Retina (tissue), 1 donor: ENCODE measurements around the gene CRYGA.

Source experiments
- DNase-seq: peaks from one replicate; pipeline ENCODE4 v3.0.0-alpha.2; 2016

Gene CRYGA, protein sequence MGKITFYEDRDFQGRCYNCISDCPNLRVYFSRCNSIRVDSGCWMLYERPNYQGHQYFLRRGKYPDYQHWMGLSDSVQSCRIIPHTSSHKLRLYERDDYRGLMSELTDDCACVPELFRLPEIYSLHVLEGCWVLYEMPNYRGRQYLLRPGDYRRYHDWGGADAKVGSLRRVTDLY

GRCh38 chr2:208163489-208163888 lies at the start of gene CRYGA:
CRYGA (minus strand) TSS chr2:208163589; CDS start chr2:208163556, 33 bp downstream.
- DNase-seq = no peak

DNA sequence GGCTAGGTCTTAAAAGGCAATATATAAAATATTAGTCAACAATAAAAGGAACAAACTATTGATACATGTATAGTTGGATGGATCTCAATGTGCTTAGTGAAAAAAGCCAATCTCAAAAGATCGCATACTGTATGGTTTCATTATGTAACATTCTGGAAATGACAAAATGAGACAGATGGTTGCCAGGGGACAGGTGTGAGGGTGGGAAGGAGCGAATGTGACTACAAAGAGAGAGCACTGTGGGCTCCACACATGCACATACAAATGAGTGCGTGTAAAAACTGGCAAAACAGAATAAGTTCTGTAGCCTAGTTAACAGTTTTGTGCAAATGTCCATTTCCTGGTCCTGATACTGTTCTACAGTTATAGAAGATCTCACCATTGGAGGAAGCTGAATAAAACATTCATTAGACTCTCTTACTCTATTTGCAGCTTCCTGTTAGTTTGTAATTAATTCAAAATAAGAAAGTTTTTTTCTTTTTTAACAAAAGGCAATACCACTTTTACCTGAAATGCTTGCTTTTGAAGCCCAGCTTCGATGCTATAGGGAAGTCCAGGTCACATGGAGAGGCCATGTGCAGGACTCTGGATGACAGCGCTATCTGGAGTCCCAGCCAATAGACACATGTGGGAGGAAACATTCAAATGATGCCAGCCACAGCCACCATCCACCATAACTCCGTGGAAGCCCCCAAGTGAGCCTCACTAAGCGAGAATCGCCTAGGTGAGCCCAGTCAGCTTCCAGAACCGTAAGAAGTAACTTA lies 47.5 kb upstream of the CRYGA start:
- no peak for DNase-seq

- no peak for DNase-seq
These were observed 45.1 kb upstream of the CRYGA start for GRCh38 chr2:208208335-208209085.

GRCh38 chr2:208207769-208208168 lies 44.4 kb upstream of the CRYGA start:
- no peak for DNase-seq

DNA sequence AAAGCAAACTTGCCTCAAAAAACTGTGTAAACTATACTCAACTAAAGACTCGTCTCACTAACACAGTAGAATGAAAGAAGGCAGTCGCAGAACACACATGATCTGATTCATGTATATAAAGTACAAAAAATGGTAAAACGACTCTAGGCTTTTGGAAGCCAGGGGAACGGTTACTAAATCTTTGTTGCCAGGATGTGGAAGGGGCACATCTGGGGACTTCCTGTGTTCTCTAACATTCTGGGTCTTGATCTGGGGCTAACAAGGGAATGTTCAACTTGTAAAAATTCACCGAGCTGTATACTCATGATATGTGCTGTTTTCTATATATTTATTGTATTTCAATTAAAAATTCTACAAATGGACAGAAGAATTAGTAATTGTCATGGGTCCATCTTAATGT lies 40.8 kb upstream of the CRYGA start:
- no peak for DNase-seq

GRCh38 chr2:208195531-208195930 lies 32.1 kb upstream of the CRYGA start:
- DNase-seq = no peak

DNA sequence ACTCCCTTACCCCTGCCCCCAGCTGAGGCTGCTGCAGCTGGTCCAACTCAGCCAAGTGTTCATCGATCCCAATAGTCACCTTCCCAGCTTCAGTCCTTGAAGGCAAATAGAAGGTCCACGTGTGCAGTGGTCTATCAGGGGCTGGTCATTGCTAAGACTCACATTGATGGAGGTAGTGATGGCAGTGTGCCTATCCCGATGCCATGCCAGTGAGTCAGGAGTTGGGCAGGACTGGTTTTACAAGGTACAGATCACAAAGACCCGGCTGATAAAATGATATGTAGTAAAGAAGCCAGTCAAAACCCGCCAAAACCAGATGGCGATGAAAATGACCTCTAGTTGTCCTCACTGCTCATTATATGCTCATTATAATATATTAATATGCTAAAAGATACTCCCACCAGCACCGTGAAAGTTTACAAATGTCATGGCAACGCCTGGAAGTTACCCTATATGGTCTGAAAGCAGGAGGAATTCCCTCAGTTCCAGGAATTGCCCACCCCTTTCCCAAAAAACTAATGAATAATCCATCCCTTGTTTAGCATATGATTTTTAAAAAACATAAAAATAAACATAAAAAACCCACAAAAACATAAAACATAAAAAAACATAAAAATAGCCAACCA lies 29.3 kb upstream of the CRYGA start:
- DNase-seq = no peak

- DNase-seq = peak; percentile 71
These were observed 26.6 kb upstream of the CRYGA start, which contains the start of gene C2orf80 for GRCh38 chr2:208189810-208190503. C2orf80 (minus strand) TSS chr2:208190030; CDS start chr2:208186986, 3,044 bp downstream.

- no peak for DNase-seq
These were observed 25.9 kb upstream of the CRYGA start for GRCh38 chr2:208189069-208189809.

DNA sequence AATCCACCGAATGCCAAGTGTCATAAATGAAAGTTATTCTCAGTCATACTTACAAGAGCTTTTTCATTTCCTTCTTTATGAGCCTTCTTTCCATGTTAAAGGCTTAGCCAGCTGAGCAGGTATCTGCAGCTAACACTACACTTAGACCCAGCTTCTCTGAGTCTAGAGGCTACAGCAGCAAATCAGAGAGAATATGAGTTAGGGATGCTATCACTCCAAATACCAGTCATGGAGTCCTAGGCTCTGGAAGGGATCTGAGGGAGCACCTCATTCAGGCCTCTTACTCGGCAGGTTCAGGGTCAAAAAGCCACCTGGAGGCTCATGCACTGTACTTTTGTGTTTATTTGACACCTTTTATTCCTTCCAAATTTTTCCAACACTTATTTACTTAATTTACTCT lies 23.5 kb upstream of the CRYGA start:
- no peak for DNase-seq

DNA sequence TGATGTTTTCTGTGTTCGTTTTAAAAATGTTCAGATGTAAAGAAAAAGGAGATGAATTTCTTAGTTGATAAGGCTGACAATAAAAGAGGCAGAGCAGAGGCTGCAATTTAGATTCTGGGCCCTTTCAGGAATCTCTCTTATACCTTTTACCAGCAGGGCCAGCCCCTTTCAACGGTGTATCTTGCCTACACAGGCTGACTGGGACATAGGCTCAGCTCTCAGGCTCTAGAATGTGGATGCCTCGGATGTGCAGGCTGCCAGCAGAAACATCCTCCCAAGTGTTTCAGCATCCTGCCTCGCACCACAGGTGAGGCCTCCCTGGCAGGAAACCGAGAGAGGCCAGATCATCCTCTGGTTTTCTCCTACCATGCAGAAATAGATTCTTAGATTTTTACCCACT lies 23.1 kb upstream of the CRYGA start:
- DNase-seq = no peak

DNA sequence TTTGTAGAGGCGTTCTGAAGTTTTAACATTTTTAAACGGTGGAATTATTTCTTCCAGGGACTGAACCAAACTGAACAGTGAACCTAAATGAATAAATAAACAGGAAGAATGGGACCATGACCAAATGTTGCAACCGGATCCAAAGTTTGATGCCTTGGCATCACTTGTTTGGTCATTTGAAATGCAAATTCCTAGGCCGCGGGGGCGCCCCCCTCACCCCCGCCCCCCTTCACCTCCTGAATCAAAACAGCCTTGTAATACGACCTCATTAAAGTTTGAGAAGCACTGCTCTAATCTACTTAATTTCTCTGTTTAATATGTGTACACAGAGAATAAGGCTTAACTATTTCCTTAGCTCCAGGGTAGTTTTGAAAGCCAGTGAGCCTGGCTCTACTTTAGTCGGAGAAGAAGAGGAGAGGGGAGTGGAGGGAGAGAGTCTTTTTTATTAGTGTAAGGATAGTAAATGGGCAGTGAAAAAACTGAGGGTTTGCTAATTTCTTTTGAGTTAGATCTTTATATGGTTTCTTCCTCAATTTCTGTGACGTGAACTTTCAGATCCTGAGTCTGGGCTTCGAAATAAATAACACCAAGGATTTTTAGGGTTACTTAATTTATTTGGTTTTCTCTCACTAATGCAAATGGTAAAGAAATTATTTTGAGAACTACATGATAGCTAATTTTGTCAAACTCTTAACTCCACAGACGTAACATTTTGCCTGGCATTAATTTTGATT lies 20.8 kb upstream of the CRYGA start:
- DNase-seq = peak; percentile 13

DNA sequence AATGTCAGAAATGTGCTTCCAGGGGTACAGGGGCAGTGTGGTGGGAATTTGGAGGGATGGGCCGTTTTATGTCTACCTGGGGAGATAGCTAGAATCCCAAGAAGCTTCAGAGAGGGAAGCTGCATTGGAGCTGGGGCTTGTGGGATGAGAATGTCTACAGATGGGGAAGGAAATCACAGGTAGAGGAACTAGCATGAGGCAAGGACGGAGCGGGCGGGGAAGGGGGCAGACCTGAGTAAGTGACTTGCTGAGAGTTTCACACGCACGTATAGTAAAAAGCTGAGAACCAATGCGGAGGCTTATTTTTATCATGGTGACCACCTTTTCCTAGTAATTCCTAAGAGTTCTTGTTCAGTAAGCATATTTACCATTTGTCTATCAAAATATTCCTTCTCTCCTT lies 20.1 kb upstream of the CRYGA start:
- no peak for DNase-seq

DNA sequence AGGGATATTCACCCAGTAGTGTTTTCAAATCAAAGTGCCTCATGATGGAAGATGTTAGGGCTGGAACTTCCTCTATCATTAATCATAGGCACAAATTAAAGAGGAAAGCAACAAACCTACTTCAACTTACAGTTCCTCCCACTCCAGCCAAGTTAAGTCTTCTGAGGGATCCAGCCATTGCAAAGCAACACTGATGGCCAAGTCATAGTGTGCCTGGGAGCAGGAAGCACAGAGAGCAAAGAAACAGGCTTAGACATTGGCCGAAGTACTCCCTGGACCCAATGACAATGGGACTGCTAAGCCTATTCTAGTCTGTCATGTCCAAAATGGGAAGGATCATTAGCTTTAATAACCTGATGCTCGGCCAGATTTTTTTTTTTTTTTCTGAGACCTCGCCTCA lies 19.4 kb upstream of the CRYGA start:
- no peak for DNase-seq

- DNase-seq = no peak
These were observed 15.7 kb upstream of the CRYGA start for GRCh38 chr2:208179028-208179609.

DNA sequence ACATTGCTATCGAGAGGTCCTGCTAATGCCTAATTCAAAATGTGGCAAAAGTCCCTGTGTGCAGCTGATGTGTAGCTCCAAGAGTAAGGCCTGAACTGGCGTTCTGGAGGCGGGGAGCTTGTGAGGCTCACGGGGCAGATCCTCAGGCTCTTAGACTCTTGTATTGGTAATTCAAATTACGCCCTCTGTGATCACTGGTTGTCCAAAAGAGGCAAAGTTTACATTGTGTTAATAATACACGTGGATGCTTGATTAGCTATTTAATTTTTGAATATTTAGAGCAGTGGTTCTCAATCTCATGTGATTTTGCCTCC lies 12.4 kb upstream of the CRYGA start:
- no peak for DNase-seq

GRCh38 chr2:208175069-208175839 lies 11.9 kb upstream of the CRYGA start:
- peak; percentile 81 for DNase-seq

- no peak for DNase-seq
These were observed 10.8 kb upstream of the CRYGA start for GRCh38 chr2:208174144-208174543.

- no peak for DNase-seq
These were observed 8.7 kb upstream of the CRYGA start for GRCh38 chr2:208172125-208172524.
